GM12872 (cell line): Measurements from ENCODE around the gene PBXIP1.

Experiments
- TF ChIP-seq, protein P1 (sequence below): IDR thresholded peaks from 3 replicates; pipeline ENCODE4 v1.5.1; 2011; ENCODE audit warnings: low read depth, mild to moderate bottlenecking, low read length, moderate library complexity; ENCODE audit not compliant: insufficient read depth

Gene PBXIP1

DNA sequence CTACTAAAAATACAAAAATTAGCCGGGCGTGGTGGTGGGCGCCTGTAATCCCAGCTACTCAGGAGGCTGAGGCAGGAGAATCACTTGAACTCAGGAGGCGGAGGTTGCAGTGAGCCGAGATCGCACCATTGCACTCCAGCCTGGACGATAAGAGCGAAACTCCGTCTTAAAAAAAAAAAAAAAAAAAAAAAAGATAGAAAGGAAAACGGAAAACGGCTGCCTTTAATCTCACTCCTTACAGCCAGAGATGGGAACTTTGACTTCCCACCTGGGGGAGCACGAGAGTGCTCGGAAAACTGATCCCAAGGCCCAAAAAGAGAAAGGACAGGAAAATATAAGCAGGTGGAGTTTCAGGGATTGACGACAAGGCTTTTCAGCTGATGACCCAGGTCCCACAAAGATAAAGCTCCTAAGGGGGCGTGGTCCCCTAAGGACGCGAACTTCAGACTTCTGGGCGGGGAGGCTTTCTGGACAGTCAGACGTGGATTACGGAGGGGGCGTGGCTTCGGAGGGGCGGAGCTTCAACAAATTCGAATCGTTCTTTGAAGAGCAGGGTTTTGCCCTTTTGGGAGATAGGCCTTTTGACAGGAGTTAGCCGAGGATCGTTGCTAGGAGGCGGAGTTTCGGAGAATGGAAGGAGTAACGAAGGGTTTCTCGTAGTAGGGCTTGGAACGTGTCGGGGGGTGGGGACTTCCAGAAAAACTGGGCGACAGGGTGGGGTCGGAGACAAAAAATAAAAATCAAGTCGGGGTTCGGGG, 17.6 kb upstream of the PBXIP1 start:
- TF ChIP-seq, protein P1, sequence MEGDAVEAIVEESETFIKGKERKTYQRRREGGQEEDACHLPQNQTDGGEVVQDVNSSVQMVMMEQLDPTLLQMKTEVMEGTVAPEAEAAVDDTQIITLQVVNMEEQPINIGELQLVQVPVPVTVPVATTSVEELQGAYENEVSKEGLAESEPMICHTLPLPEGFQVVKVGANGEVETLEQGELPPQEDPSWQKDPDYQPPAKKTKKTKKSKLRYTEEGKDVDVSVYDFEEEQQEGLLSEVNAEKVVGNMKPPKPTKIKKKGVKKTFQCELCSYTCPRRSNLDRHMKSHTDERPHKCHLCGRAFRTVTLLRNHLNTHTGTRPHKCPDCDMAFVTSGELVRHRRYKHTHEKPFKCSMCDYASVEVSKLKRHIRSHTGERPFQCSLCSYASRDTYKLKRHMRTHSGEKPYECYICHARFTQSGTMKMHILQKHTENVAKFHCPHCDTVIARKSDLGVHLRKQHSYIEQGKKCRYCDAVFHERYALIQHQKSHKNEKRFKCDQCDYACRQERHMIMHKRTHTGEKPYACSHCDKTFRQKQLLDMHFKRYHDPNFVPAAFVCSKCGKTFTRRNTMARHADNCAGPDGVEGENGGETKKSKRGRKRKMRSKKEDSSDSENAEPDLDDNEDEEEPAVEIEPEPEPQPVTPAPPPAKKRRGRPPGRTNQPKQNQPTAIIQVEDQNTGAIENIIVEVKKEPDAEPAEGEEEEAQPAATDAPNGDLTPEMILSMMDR, result no peak

DNA sequence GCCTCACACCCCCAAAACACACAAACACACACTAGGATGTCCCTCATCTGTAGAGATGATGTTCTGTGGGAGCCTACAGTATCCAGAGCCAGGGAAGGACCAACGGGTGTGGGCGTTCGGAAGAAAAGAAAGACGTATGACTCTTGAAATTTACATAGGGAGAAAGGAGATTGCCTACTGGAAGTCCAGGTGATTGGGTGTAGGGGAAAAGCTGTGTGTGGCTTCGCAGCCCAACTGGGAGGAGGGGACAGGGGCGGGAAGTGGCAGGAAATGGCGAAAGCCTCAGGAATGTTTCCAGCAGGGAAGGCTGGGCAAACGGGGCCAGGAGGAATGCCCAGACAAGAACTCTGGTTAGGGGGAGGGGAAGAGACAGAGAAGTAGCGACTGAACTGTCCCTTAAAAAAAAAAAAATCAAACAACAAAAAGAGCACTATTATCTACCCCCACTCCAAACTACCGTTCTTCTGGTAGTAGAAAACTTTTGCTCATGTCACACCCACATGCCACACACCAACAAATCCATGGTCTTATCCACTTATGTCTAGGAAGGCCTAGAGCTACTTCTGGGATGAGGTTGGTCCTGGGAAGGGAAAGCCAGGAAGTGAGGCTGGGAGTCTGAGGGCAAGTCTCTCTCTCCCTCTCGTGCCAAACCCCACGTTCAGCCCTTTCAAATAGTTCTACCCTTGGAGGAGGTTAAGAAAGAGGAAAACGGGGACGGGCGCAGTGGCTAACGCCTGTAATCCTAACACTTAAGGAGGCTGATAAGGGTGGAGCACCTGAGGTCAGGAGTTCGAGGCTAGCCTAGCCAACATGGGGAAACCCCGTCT, 16.8 kb upstream of the PBXIP1 start:
- TF ChIP-seq, protein P1, result no peak

DNA sequence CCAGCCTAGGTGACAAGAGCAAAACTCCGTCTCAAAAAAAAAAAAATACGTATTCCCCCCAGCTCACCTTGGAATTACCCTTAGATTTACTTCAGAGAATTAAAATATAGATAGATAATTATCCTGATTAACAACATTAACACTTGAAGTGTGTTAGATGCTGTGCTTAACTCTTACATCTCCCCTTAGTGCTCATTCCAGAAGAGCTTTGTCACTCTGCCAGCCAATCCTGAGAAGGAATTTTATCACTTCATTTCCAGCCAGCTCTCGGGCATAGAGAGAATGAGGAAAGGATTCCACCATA, 16.3 kb upstream of the PBXIP1 start:
- TF ChIP-seq, protein P1, result no peak

DNA sequence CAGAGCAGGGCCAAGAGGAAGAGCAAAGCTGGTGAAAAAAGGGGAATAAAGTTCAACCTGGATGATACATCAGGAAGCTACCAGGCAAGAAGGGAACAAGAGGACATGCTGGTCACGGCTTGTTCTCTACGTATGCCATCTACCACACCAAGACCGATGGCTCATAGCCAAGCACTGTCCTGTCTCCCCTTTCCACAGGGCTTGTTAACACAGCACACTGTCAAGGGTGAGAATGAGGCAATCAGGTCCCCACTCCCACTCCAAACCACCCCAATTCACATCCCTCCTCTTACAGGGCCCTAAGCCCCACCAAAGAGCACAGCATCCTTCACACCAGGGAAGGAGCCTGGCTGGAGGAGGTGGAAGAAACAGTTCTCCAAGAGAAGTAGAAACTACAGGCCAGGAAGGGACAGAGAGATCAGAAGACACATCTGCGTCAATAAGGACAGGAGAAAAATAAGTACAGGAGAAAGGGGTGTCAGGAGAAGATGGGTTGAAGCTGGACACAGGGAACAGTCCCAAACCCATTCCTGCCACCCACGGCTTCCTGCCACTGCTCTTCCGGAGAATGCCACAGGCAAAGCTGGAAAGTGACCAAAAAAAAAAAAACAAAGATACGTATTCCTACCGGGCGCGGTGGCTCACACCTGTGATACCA, 15.6 kb upstream of the PBXIP1 start:
- TF ChIP-seq, protein P1, result no peak

DNA sequence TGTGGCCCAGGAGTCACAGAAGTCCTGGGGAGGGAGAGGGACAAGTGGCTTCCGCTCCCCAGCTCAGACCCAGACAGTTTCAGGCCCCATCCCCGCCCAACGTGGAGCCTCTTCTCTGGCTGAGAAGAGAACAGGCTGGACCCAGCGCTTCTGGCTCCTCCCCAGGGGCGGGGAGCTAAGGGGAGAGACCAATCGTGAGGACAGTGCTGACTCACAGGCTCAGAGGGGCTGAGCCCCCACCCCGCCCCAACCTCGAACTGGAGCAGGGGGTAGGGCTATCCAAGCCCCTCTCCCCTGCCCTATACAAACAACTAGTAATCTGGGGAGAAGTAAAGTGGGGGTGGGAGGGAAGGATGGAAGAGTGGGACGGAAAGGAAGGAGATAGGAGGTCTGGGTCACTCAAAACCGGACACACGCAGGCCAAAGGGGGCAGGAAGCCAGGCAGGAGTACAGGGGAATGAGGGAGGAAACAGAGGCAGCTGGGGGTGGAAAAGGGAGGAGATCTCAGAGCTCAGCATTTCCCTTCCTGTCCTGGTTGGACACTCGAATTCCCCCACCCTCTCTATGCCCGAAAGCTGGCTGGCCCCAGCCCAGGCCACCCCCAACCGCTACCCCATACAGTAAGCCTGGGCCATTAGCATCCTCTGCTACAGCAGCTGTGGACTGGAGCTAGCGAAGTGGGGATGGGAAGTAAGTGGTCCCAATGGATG, 14.9 kb upstream of the PBXIP1 start, which contains the start of gene SHC1:
Gene SHC1 (minus strand): TSS at position 117 of the 710 bp plus-strand sequence. CDS start 221 bp downstream, outside the sequence.
- TF ChIP-seq, protein P1, result no peak

DNA sequence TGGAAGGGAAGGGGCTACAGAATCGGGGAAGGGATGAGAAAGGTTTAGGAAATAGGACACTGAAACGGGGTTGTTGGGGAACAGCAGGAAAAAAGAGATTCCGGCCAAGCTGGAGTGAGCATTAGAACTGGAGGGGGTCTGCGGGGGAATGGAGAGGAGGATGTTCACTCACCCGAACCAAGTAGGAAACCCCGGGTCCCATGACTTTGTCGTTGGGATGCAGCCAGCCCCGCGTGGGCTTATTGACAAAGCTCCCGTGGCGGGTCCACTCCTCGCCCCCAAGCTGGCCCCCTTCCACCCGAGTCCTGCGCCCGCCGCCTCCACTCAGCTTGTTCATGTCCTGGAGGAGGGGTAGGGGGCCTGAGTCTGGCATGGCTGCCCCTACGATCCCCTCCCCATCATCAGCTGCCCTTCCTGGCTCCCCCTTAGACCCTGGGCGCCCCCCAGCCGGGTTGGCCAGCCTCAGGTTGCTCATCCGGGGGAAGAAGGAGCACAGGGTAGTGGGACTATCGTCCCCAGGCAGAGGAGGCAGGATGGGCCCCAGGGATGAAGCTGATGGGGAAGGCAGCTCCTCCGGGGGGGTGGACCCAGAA, 14.1 kb upstream of the PBXIP1 start:
- TF ChIP-seq, protein P1, result no peak

DNA sequence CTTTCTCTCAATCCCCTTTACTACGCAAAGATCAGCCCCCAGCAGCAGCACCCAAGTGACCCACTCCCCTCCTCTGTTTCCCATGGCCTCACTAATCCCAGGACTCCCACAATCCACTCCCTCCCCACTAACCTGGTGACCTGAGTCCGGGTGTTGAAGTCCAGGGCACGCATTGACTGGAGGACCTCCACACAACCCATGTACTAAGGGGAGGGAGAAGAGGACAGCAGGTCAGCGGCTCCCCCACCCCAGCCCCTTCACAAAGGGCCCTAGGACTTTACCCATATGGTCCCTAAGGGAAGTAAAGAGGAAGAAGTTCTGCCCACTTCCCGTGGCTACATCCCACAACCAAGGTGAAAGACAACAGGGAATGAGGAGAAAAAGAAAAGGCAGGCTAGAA, 13.3 kb upstream of the PBXIP1 start:
- TF ChIP-seq, protein P1, result no peak
